Measurements from ENCODE around the gene LRRC71. TPM values are rescaled to one million over a fixed set of nuclear protein-coding genes. Genes with fewer than 3 reads are reported as not detected.

The LRRC71 gene
- total and polyA plus RNA-seq, 2 of the 13 experiments (the other 11 are each of a cell fraction or from before 2014, with no cell fraction given) = not detected

GRCh38 chr1:156905176-156905575 lies 15.3 kb upstream of the LRRC71 start (continued):
- TF ChIP-seq ZNF547 (CRISPR knock-in tag; IDR thresholded peaks at IDR 0.05) = no peak
- TF ChIP-seq HCFC1 (IDR thresholded peaks at IDR 0.05; ENCODE audit: low read depth, low read length) = no peak
- no peak for TF ChIP-seq ARID2 (CRISPR knock-in tag; IDR thresholded peaks at IDR 0.05; ENCODE audit: borderline replicate concordance)
- no peak for TF ChIP-seq ADNP (CRISPR knock-in tag; IDR thresholded peaks at IDR 0.05)
- TF ChIP-seq HNF1B (CRISPR knock-in tag; IDR thresholded peaks at IDR 0.05) = no peak
- no peak for TF ChIP-seq PRMT3 (CRISPR knock-in tag; IDR thresholded peaks at IDR 0.05; ENCODE audit: borderline replicate concordance, low read depth)

- FAIRE-seq (no peak), DNase-seq (ENCODE audit: low spot score) (no peak), ATAC-seq (no peak)
- no peak overlapping the region for H2AFZ ChIP-seq (ENCODE audit: low read length)
- H3K9ac ChIP-seq (ENCODE audit: insufficient read depth, low read depth, low read length) = no peak overlapping the region
- no peaks in the 10 kb centered on the region for H3K36me3 ChIP-seq (replicated peaks in 1 of 2; ENCODE audit: control insufficient read depth in 1 of 2, insufficient read depth in 2 of 2, low read length in 2 of 2)
- no peak overlapping the region for H3K4me3 ChIP-seq (replicated peaks in 1 of 3; ENCODE audit: insufficient read depth in 1 of 3, low read depth in 2 of 3, low read length in 3 of 3)
- H3K4me2 ChIP-seq (ENCODE audit: low read depth, low read length) = no peak overlapping the region
- POLR2A ChIA-PET = no interaction called here
- TF ChIP-seq ATM (IDR thresholded peaks at IDR 0.05; ENCODE audit: borderline replicate concordance) (no peak), ZNF773 (CRISPR knock-in tag; IDR thresholded peaks at IDR 0.05; ENCODE audit: borderline replicate concordance) (no peak), ZBTB42 (CRISPR knock-in tag; IDR thresholded peaks at IDR 0.05) (no peak), SSRP1 (CRISPR knock-in tag; IDR thresholded peaks at IDR 0.05) (no peak), ZNF567 (CRISPR knock-in tag; IDR thresholded peaks at IDR 0.05; ENCODE audit: borderline replicate concordance) (no peak), ZFYVE20 (CRISPR knock-in tag; IDR thresholded peaks at IDR 0.05; ENCODE audit: borderline replicate concordance, low read depth) (no peak), BCL3 (CRISPR knock-in tag; IDR thresholded peaks at IDR 0.05) (no peak), NFE2 (CRISPR knock-in tag; IDR thresholded peaks at IDR 0.05) (no peak), ZNF124 (CRISPR knock-in tag; IDR thresholded peaks at IDR 0.05) (no peak)
- BruUV-seq (replicated peaks) = no TSS peak
- in situ Hi-C loops (cut with HindIII; ENCODE audit: extremely low pct_ligation_motif_present, low pct_unique_long_range_greater_than_20kb) (no loop called here), intact Hi-C loops (cut with micrococcal nuclease; ENCODE audit: unreplicated experiment) (no loop called here)
- CTCF ChIA-PET (ENCODE audit: low intra/inter-chr PET ratio, low total read pairs) = no interaction called here
- no peaks in the 10 kb centered on the region for H3K79me2 ChIP-seq (ENCODE audit: insufficient read depth, low read length)
- peaks cover 10 to 85% of the 10 kb centered on the region in 2 experiments for H3K27me3 ChIP-seq (ENCODE audit: control insufficient read depth in 1 of 2, insufficient read depth in 2 of 2, low read length in 2 of 2)
- WGBS (ENCODE audit: low lambda C conversion rate) = 3% methylated on average over 4 of the region's 4 CpGs
- H3K9me3 ChIP-seq (ENCODE audit: low read length) = no peaks in the 10 kb centered on the region
- no peaks in the 10 kb centered on the region for H4K20me1 ChIP-seq (ENCODE audit: insufficient read depth, low read length)
- no peak overlapping the region for H3K27ac ChIP-seq (ENCODE audit: extremely low read length, insufficient read depth, low read length)
- peaks cover 15% of the 10 kb centered on the region for H3K4me1 ChIP-seq (ENCODE audit: insufficient read depth, low read length)
Observed at GRCh38 chr1:156905651-156906050, 14.8 kb upstream of the LRRC71 start.

Data from HepG2 (cell line).